Endometrial microvascular endothelial cells (primary cell): ENCODE data around the gene NBEA. TPM values are rescaled to one million over a fixed set of nuclear protein-coding genes. Genes with fewer than 3 reads are reported as not detected.
"Not testable (repeated sequence)": the region's sequence is repeated elsewhere in the genome, so short reads cannot be mapped to it uniquely, and the experiment has no call there.

ENCODE experiments used
- in situ Hi-C: cut with HindIII; loops from 2 replicates; pipeline ENCODE4 v1.10.0; 2017; ENCODE audit warnings: low sequenced_read_pairs, low pct_unique_long_range_greater_than_20kb; ENCODE audit errors: inconsistent ontology term
- total RNA-seq: library from RNA; depleted of rRNA; stranded (reverse); fragments of >200 nt; gene quantifications from one replicate; pipeline ENCODE4 v1.2.3, GENCODE V29; 2015; ENCODE audit errors: inconsistent ontology term

NBEA gene
- total RNA-seq, 1 donor from 2014 or later, result 1.3 TPM

DNA sequence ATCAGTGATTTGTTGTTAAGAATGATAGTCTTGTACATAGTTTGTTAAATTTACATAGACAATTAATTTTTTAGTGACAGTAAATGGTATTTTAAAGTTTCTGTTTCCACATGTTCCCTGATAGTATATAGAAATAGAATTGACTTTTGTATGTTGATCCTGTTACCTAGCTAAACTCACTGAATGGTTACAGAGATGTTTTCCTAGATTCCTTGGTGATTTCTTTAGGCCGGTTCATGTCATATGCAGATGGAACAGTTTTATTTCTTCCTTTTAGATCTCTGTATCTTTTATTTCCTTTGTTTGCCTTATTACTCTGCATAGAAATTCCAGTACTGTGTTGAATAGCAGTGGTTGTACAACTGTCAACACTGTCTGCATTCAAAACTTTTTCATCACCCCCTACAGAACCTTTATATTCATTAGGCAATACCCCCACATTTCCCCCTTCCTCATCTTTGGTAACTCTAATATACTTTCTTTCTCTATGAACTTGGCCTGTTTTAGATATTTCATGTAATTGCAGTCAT lies 86.3 kb downstream of the NBEA start:
- in situ Hi-C loops, result no loop called here

DNA sequence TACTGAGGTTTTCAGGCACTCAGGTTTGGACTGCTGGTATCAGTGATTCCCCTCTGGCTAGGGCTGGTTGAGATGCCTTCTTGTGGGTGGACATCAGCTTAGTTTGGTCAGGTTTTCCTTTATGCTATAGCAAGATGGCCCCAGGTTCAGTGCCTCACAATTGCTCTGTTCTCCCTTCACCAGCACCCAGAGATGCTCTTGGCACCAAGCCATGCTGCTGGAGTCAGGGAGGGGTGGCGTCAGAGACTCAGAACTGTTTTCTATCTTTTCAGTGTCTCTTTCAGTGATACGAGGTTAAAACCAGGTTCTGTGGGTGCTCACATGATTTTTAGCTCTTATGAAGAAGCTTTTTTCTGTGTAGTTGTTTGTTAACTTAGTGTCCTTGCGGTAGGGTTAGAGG lies 96.9 kb downstream of the NBEA start:
- in situ Hi-C loops, result no loop called here

DNA sequence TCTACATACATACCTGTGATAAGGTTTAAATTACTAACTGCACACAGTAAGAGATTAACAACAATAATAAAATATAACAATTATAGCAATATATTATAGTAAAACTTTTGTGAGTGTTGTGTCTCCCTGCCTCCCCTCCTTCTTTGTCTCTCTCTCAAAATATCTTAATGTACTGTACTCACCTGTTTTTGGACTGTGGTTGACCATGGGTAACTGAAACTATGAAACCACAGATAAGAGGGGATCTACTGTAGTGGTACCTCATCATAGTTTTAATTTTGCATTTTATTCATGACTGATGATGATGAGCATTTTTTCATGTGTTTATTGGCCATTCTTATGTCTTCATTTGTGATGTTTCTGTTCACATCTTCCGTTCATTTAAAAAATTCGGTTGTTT lies 104.5 kb downstream of the NBEA start:
- in situ Hi-C loops, result no loop called here

DNA sequence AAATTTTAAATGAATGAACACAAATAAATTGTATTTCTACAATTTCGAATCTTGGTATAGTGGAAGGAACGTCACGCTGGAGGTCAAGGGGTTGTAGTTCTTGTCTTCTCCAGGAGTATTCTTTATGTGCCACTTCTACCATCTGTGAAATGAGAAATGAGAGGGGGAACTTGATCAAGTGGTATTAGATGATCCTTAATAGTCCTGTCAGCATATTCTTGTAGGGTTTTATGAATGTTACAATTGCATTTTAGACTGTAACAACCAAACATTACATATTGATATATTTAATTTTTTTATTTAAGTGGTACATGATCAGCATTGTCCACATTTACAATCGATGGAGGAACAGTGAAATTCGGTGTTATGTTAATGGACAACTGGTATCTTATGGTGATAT lies 113.6 kb downstream of the NBEA start:
- in situ Hi-C loops, result no loop called here

DNA sequence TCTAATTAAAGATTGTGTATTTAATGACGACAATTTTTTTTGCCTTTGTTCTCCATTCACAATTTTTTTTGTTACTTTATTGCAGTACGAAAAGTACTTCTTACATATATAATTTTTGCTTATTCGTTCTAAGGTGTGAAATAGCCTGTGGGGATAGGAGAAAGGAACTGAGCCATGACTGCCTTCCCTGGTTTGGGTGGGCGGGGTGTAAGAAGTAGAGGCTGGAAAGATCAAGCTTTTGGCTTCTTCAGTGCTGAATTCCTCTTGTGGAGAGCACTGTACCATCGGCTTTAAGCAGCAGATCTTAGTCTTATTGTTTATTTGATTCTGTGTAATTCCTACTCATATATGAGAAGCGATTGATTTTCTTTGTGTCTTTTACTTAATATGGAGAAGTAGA lies 115.8 kb downstream of the NBEA start:
- in situ Hi-C loops, result no loop called here

DNA sequence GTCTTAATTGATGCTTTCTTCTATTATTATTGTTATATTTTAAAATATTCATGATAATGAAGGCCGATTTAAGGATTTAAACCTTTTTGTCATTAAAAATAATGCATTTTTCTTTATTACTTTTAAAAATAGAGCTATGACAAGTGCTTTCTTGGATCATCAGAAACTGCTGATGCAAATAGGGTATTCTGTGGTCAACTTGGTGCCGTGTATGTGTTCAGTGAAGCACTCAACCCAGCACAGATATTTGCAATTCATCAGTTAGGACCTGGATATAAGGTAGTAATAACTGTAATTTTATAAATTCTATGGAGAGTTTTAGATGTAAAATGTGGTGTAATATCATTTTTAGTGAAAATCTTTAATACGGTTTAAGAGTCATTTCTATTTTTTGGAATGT lies 116.5 kb downstream of the NBEA start:
- in situ Hi-C loops, result not testable (repeated sequence)

DNA sequence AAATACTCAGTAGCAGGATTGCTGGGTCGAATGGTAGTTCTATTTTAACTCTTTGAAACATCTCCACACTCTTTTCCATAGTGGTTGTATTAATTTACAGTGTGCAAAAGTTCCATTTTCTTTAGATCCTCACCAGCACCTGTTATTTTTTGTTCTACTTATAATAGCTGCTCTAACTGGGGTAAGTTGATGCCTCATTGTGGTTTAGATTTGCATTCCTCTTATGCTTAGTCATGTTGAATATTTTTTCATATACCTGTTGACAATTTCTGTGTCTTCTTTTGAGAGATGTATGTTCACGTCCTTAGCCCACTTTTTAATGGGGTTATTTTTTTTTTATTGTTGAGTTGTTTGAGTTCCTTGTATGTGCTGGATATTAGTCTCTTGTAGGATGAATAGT lies 144.6 kb downstream of the NBEA start:
- in situ Hi-C loops, result no loop called here

DNA sequence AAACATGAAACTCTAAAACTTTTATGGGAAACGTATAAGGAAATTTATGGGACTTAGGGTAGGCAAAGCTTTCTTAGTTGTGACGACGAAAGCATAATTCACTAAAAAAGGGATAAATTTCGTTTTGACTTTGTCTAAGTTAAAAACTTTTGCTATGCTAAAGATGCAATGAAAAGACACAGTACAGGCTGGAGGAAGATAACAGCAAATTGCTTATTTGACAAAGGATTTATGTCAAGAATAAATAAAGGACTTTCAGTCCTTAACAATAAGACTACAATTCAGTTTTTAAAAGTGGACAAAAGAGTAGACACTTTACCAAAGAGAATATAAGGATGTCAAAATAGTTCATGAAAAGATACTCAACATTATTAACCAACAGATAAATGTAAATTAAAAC lies 150.2 kb downstream of the NBEA start:
- in situ Hi-C loops, result no loop called here

DNA sequence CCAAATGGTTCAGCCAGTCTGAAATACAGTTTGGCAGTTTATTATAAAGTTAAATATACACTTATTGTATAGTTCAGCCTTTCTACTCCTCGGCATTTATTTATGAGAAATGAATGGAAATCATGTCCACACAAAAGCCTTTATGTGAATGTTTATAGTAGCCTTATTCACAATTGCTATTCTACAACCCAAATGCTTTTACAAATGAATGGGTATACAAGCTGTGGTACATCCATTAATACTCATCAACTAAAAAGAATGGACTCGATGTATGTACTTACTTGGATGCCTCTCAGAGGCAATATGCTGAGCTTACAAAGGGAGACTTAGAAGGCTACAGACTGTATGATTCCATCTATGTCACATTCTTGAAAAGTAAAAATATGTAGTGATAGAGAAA lies 150.7 kb downstream of the NBEA start:
- in situ Hi-C loops, result no loop called here

DNA sequence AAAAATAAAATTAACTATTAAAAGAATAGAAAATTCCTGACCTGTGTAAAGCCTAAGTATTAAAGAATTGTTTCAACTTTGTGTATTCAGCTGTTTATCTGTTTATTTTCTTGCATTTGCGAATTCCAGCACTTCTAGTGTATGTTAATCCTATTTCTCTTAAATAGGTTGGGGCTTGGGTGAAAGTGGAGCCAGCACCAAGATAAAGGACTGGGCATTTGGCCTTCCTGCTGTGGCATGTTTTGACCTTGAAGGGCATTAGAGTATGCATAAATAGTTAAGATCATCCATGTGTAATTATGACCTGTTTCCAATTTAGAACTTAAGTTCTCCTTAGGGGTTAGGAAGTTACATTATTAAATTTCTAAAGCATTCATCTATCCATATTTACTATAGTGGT lies 151.3 kb downstream of the NBEA start:
- in situ Hi-C loops, result no loop called here

DNA sequence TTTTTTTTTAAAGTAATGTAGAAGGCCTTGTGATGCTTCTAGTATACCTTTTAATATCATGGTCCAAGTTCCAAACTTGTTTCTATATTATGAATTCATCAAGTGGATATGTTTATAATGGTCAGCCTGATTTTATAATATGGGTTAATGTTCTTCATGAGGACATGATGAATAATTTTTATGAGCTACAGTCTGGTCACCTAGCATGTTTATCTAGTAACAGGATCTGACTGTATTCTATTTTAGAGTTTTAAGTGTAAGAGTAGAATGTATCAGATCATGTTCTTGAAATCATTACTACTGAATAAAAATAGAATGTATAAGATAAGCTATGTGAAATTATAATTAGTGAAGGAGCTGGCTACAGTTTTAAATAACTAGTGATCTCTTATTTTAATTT lies 164.7 kb downstream of the NBEA start:
- in situ Hi-C loops, result not testable (repeated sequence)

DNA sequence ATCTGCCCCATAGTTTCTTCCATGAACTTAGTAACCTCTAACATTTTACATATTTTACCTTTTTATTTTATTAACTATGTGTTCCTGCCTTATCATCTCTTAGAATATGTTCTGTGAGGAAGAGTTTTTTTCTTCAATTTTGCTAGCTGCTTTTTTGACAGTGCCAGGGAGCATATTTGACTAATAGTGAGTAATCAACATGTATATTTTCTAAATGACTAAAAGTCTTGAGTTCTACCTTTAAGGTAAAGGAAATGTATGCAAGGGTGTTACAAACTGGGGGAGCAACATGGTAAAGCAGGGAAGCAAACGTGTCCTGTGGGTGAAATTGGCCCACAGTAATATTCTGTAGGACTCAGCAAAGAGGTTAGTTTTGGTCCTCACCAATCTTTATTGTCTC lies 165.5 kb downstream of the NBEA start:
- in situ Hi-C loops, result no loop called here

DNA sequence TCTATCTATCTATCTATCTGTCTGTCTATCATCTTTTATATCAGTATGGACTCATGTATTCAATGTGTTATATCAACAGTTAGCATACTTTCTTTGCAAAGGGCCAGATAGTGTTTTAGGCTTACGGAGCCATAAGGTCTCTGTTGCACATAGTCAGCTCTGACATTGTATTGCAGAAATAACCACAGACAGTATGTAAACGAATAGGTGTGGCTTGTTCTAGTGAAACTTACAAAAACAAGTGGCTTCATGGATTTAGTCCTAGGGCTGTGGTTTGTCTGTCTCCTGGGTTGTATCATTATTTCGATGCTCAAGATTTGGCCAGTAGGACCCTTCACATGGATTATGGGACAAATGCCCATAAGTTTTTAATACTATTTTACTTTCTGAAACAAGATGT lies 171.5 kb downstream of the NBEA start:
- in situ Hi-C loops, result not testable (repeated sequence)

DNA sequence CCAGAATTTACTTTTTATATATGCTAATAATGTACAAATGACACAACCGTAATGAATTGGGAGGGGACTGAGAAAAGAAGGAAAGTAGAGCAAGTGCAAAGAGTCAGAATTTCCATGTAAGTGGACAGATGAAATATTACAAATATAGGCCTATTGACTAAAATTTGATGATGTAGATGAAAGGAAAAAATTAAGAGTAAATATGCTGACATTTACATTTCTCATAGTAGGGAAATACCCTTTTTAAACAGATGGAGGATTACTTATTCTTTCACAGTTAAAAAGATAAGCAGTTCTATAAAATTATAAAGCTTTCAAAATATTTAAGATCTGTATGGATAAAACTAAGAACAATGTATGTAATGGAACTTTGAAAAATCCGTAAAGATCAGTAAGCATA lies 185.4 kb downstream of the NBEA start:
- in situ Hi-C loops, result no loop called here

DNA sequence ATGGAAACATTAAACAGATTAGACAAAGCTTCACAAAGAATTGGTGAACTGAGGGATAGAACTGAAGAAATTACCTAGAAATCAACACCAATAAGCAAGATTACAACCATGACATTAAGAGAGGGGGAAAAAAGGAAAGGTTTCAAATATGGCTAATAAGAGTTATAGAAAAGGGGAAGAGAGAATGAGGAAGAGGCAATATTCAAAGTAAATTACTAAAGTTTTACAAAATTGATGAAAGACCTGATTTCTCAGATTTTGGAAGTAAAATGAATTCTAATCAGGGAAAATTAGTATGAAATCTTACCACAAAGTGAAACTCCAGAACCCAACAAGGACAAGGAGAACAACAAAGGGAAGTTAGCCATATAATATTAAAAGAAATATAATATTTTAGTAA lies 187.4 kb downstream of the NBEA start:
- in situ Hi-C loops, result no loop called here

DNA sequence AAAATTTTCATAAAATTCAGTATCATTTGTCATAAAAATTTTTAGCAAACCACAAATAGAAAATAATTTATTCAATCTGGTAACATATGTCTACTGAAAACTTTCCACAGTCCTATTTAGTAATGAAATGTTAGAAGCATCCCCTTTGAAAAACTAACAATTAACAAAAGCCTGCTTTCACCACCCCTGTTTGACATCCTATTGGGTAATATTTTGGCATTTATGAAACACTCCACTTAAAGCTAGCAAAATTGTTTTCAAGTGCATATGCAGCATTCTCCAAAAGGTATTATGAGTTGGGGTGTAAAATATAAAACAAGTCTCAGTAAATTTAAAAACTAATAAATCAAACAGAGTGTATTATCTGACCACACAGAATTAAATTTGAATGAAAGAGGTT lies 189.4 kb downstream of the NBEA start:
- in situ Hi-C loops, result no loop called here

DNA sequence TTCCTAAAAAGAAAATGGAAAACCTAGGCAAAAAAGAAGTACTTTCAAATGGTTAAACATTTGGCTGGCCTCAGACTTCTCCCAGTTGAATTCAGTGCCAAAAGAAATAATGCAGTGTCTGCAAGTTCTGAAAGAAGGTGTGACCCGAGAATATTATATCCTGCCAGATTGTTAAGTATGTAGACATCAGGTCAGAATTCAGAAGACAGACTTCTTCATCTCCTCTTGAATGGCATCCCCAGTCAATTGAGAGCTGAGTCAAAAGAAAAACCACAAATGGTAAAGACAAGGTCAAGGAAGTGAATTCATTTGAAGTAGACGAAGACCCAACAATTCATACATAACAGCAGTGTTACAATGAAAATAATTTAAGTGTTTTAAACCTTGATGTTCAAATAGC lies 194.5 kb downstream of the NBEA start:
- in situ Hi-C loops, result no loop called here

DNA sequence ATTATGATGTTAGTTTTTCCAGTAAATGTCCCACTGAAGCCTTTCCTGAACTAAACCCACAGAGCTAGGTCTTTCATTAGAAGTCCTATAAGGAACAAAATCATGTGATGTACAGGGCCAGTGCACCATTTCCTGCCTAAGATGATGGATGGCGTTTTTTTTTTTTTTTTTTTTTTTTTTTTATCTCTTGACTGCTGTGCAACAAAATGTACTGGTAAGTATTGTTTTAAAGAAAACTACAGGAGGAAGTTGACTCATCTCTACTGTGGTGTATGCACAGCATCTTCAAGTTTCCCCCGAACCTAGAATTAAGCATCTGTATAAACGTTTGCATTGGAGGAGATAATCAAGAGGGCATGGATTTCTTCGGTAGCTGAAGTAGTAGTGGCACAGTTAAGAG lies 197.5 kb downstream of the NBEA start:
- in situ Hi-C loops, result no loop called here

DNA sequence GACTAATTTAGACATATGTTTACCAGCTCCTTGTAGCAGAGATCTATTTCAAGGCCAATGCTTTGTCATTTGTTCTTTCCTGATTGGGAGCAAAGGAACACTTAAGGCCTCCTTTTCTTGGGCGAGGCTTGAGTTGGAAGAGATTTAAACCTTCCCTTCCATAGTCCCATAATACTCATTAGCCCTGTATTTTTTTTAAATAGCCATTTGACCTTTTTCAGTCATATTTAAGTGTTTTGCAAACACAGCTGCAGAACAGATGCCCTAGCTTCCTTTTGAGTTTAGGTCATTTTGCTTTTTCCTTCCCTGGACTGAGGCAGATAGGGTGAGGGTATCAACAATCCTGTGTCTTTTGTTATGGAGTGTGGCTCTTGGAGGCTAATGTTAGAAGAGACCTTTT lies 198.3 kb downstream of the NBEA start:
- in situ Hi-C loops, result no loop called here

DNA sequence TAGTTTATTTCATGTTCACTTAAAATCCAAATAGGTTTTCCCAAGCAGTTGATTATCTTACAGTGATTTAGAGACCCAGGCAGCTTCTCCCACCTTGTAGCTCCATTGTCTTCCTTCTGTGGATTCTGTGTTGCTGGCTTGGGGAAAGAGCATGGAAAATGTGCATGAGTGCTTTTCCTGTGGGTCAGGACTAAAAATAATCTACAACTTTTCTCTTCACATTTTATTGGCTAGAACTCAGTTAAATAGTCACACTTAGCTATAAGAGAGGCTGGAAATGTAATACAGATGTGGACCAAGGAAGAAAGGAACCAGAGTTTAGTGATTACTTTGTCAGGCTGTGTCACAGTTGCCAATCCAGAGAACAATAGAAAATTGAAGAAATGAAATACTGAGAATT lies 198.8 kb downstream of the NBEA start:
- in situ Hi-C loops, result no loop called here

DNA sequence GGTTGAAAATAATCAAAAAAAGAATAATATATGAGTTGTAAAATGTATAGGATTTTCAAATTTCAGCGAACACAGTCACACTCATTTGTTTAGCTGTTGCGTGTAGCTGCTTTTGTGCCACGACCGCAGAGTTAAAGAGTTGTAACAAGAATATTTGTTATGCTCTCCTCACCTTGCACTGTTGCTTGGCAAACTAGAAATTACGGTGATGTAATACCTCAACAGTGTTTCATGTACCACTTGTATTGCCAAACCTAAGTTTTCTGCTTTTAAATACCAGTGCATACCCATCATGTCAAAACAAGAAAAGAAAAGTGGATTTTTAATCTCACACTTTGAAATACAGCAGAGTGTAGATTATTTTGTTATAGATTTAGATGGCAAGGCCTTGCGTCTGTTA lies 201.1 kb downstream of the NBEA start:
- in situ Hi-C loops, result no loop called here
